Measurements from ENCODE around the gene CRLF2. TPM values are rescaled to one million over a fixed set of nuclear protein-coding genes. Genes with fewer than 3 reads are reported as not detected.

The CRLF2 gene
- total and polyA plus RNA-seq, 2 experiments from 2014 or later = not detected

GRCh38 chrX:1261285-1261684 is 48.8 kb upstream of the CRLF2 start:
- peaks cover 4% of the 10 kb centered on the region; the same call in 1 of the 2 replicates for H3K36me3 ChIP-seq (ENCODE audit: insufficient read depth)
- no peaks in the 10 kb centered on the region; the same call in 1 of the 2 replicates for H3K4me1 ChIP-seq (ENCODE audit: insufficient read depth)
- H3K27ac ChIP-seq (ENCODE audit: low read depth) = peak overlapping the region; percentile 45; the same call in 1 of the 2 replicates
- Mint-ChIP-seq H3K4me1 (no peaks in the 10 kb centered on the region), H3K4me3 (no peak overlapping the region), H3K9me3 (peaks cover 89% of the 10 kb centered on the region), H3K36me3 (ENCODE audit: low read depth) (peaks cover 38% of the 10 kb centered on the region; the same call in 2 of the 3 replicates), H3K27ac (no peak overlapping the region), H3K27me3 (ENCODE audit: insufficient read depth, low read depth, poor library complexity) (peaks cover 5% of the 10 kb centered on the region)
- peak; percentile 44 for DNase-seq (ENCODE audit: low spot score)
- H2AFZ ChIP-seq = no peak overlapping the region
- no peaks in the 10 kb centered on the region for H3F3A ChIP-seq (replicated peaks; ENCODE audit: low read depth)
- no peaks in the 10 kb centered on the region for H3K27me3 ChIP-seq (ENCODE audit: insufficient read depth)
- H4K20me1 ChIP-seq (replicated peaks; ENCODE audit: insufficient read depth) = no peaks in the 10 kb centered on the region
- no peak overlapping the region for H3K4me2 ChIP-seq
- no peak overlapping the region for H3K4me3 ChIP-seq
- no peaks in the 10 kb centered on the region for H3K79me2 ChIP-seq (replicated peaks; ENCODE audit: insufficient read depth)
- TF ChIP-seq CREB1 (CRISPR knock-in tag; IDR thresholded peaks at IDR 0.05; ENCODE audit: low read depth) (no peak), POLR2AphosphoS5 (IDR thresholded peaks at IDR 0.05; ENCODE audit: low read depth) (no peak), ZNF331 (CRISPR knock-in tag; IDR thresholded peaks at IDR 0.05; ENCODE audit: low read depth) (no peak), ZNF114 (CRISPR knock-in tag; IDR thresholded peaks at IDR 0.05) (no peak), STAT1 (IDR thresholded peaks at IDR 0.05; ENCODE audit: unreplicated experiment) (no peak), JUNB (IDR thresholded peaks at IDR 0.05; ENCODE audit: unreplicated experiment) (no peak), ZNF462 (CRISPR knock-in tag; IDR thresholded peaks at IDR 0.05) (no peak)
- H3K9me2 ChIP-seq (ENCODE audit: insufficient read depth) = no peaks in the 10 kb centered on the region
- ATAC-seq = peak; percentile 94

GRCh38 chrX:1252861-1253260 is 40.4 kb upstream of the CRLF2 start:
- Histone ChIP-seq H3K4me1 (ENCODE audit: insufficient read depth) (peaks cover 11% of the 10 kb centered on the region), H3K4me3 (no peak overlapping the region), H3K79me2 (replicated peaks; ENCODE audit: insufficient read depth) (peaks cover 11% of the 10 kb centered on the region), H3K4me2 (no peak overlapping the region), H2AFZ (no peak overlapping the region), H3F3A (replicated peaks; ENCODE audit: low read depth) (peaks cover 13% of the 10 kb centered on the region), H3K27me3 (ENCODE audit: insufficient read depth) (no peaks in the 10 kb centered on the region), H3K36me3 (ENCODE audit: insufficient read depth) (peaks cover 11% of the 10 kb centered on the region; the same call in 1 of the 2 replicates), H3K27ac (ENCODE audit: low read depth) (no peak overlapping the region), H3K9me2 (ENCODE audit: insufficient read depth) (peaks cover 3% of the 10 kb centered on the region; the same call in 1 of the 2 replicates), H4K20me1 (replicated peaks; ENCODE audit: insufficient read depth) (no peaks in the 10 kb centered on the region)
- Mint-ChIP-seq H3K27me3 (ENCODE audit: insufficient read depth, low read depth, poor library complexity) (peaks cover 16% of the 10 kb centered on the region), H3K36me3 (ENCODE audit: low read depth) (peaks cover 46% of the 10 kb centered on the region), H3K27ac (no peak overlapping the region), H3K4me3 (no peak overlapping the region), H3K9me3 (peaks cover 83% of the 10 kb centered on the region), H3K4me1 (no peaks in the 10 kb centered on the region)
- TF ChIP-seq EZH2 (IDR thresholded peaks at IDR 0.05; ENCODE audit: low read depth, unreplicated experiment) (no peak), ZNF331 (CRISPR knock-in tag; IDR thresholded peaks at IDR 0.05; ENCODE audit: low read depth) (no peak), NANOG (IDR thresholded peaks at IDR 0.05; ENCODE audit: borderline replicate concordance) (no peak), CREB1 (CRISPR knock-in tag; IDR thresholded peaks at IDR 0.05; ENCODE audit: low read depth) (no peak), POLR2AphosphoS5 (IDR thresholded peaks at IDR 0.05; ENCODE audit: low read depth) (no peak), ETS1 (IDR thresholded peaks at IDR 0.05) (no peak)
- ATAC-seq (no peak), DNase-seq (ENCODE audit: low spot score) (no peak)

Measured in GM23338 (cell line).